OCI-LY7 (cell line): ENCODE data around the gene ZFTA. TPM values are rescaled to one million over a fixed set of nuclear protein-coding genes. Genes with fewer than 3 reads are reported as not detected.

Experiments used
- BruUV-seq: library from RNA; stranded (reverse); fragments of 400-500 nt; replicated peaks from 2 replicates; lab custom pipeline; 2021; lab: Mats Ljungman, UMichigan
- CTCF ChIA-PET: fragments of 300-600 bp; sonication (Branson Sonifier 250); formaldehyde crosslinking; loops from one replicate; lab custom pipeline; 2022; ENCODE audit warnings: antibody characterized with exemption; ENCODE audit not compliant: unreplicated experiment; lab: Charles Lee
- POLR2A ChIA-PET: fragments of 300-600 bp; sonication (Branson Sonifier 250); formaldehyde crosslinking; loops from one replicate; lab custom pipeline; 2022; ENCODE audit warnings: antibody characterized with exemption; lab: Charles Lee
- DNase-seq: peaks from one replicate; pipeline ENCODE4 v3.0.0-alpha.2; 2015; ENCODE audit warnings: low spot score
- H2AFZ ChIP-seq: fragments of 200-600 bp; sonication (generic), shearing (Covaris generic); 2 replicates; pipeline ENCODE4 v1.6.1; 2014; ENCODE audit warnings: mild to moderate bottlenecking, antibody characterized with exemption, low read length, moderate library complexity
- H3K27ac ChIP-seq: fragments of 200-600 bp; sonication (generic); 2 replicates; pipeline ENCODE4 v1.5.1; 2014; ENCODE audit warnings: mixed run types, low read depth, mild to moderate bottlenecking, moderate library complexity, low read length, inconsistent platforms; ENCODE audit not compliant: poor library complexity, severe bottlenecking
- H3K36me3 ChIP-seq: fragments of 200-600 bp; sonication (generic); 2 replicates; pipeline ENCODE4 v1.6.1; 2014; ENCODE audit warnings: mild to moderate bottlenecking, antibody characterized with exemption, low read length, moderate library complexity, mixed read lengths; ENCODE audit not compliant: insufficient read depth
- H3K4me1 ChIP-seq: fragments of 200-600 bp; sonication (generic); 2 replicates; pipeline ENCODE4 v1.5.1; 2014; ENCODE audit warnings: mild to moderate bottlenecking, low read length; ENCODE audit not compliant: insufficient read depth, poor library complexity, severe bottlenecking
- H3K4me2 ChIP-seq: fragments of 200-600 bp; sonication (generic); 2 replicates; pipeline ENCODE4 v1.6.1; 2014; ENCODE audit warnings: mild to moderate bottlenecking, low read length
- H3K4me3 ChIP-seq: fragments of 200-600 bp; sonication (generic); 2 replicates; pipeline ENCODE4 v1.5.1; 2014; ENCODE audit warnings: mild to moderate bottlenecking, low read depth, low read length; ENCODE audit not compliant: poor library complexity, severe bottlenecking
- H3K79me2 ChIP-seq: fragments of 200-600 bp; sonication (generic); 2 replicates; pipeline ENCODE4 v1.6.1; 2016; ENCODE audit warnings: low read depth, mild to moderate bottlenecking, low read length, moderate library complexity, mixed read lengths; ENCODE audit not compliant: insufficient read depth
- H3K9me2 ChIP-seq: fragments of 200-600 bp; sonication (generic); 2 replicates; pipeline ENCODE4 v1.6.1; 2016; ENCODE audit warnings: mild to moderate bottlenecking, low read length, mixed read lengths; ENCODE audit not compliant: insufficient read depth
- H3K9me3 ChIP-seq: fragments of 200-600 bp; sonication (generic); 2 replicates; pipeline ENCODE4 v1.6.1; 2014; ENCODE audit warnings: mild to moderate bottlenecking, mixed run types, low read length, mixed read lengths
- H4K20me1 ChIP-seq: fragments of 200-600 bp; sonication (generic); 2 replicates; pipeline ENCODE4 v1.6.1; 2014; ENCODE audit warnings: mild to moderate bottlenecking, antibody characterized with exemption, low read length, moderate library complexity, mixed read lengths; ENCODE audit not compliant: insufficient read depth
- EZH2phosphoT487 ChIP-seq: fragments of 200-600 bp; sonication (generic); IDR thresholded peaks from 2 replicates; pipeline ENCODE4 v1.6.1; 2018; ENCODE audit warnings: low read depth, borderline replicate concordance, mild to moderate bottlenecking, mixed run types, antibody characterized with exemption, low read length, moderate library complexity, mixed read lengths
- intact Hi-C: fragments of 100-400 bp; cut with micrococcal nuclease; formaldehyde crosslinking; loops from one replicate; pipeline ENCODE4 v1.10.0; 2022; ENCODE audit not compliant: unreplicated experiment
- total RNA-seq, 2 experiments: library from RNA; depleted of rRNA in 1 of 2; stranded (reverse); fragments of >200 nt in 1 of 2; shearing (Covaris generic) in 1 of 2; gene quantifications; 2 replicates each; pipeline ENCODE4 v1.2.3, GENCODE V29; 2014 to 2022
- TF ChIP-seq, protein P1 (sequence below): fragments of 200-600 bp; sonication (generic); conservative IDR thresholded peaks from 2 replicates; pipeline ENCODE4 v1.5.1; 2014; ENCODE audit warnings: mild to moderate bottlenecking, antibody characterized with exemption, low read length, moderate library complexity, mixed read lengths

The ZFTA gene
- total RNA-seq, 2 experiments from 2014 or later: 6.8 to 12.7 TPM

DNA sequence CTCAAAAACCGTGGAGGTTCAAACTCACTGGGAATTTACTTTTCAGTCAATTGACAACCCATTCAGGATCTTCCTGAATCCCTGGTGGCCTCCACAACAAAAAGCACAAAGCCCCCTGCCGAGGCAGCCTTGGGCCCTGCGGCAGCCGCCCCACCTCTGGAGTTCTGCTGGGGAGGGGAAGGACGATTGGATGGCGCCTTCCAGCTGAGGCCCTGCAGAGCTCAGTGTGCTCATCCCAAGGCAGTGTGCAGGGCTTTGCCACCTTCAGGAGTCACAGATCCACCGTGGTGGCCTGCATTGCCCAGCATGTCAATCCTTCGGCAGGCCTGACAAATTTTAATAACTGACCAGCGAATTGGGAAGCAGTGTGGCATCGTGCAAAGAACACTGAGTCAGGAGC, 7.4 kb downstream of the ZFTA start:
- POLR2A ChIA-PET: no interaction called here
- TF ChIP-seq, protein P1, sequence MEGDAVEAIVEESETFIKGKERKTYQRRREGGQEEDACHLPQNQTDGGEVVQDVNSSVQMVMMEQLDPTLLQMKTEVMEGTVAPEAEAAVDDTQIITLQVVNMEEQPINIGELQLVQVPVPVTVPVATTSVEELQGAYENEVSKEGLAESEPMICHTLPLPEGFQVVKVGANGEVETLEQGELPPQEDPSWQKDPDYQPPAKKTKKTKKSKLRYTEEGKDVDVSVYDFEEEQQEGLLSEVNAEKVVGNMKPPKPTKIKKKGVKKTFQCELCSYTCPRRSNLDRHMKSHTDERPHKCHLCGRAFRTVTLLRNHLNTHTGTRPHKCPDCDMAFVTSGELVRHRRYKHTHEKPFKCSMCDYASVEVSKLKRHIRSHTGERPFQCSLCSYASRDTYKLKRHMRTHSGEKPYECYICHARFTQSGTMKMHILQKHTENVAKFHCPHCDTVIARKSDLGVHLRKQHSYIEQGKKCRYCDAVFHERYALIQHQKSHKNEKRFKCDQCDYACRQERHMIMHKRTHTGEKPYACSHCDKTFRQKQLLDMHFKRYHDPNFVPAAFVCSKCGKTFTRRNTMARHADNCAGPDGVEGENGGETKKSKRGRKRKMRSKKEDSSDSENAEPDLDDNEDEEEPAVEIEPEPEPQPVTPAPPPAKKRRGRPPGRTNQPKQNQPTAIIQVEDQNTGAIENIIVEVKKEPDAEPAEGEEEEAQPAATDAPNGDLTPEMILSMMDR: no peak
- TF ChIP-seq EZH2phosphoT487: no peak
- intact Hi-C loops: no loop called here

DNA sequence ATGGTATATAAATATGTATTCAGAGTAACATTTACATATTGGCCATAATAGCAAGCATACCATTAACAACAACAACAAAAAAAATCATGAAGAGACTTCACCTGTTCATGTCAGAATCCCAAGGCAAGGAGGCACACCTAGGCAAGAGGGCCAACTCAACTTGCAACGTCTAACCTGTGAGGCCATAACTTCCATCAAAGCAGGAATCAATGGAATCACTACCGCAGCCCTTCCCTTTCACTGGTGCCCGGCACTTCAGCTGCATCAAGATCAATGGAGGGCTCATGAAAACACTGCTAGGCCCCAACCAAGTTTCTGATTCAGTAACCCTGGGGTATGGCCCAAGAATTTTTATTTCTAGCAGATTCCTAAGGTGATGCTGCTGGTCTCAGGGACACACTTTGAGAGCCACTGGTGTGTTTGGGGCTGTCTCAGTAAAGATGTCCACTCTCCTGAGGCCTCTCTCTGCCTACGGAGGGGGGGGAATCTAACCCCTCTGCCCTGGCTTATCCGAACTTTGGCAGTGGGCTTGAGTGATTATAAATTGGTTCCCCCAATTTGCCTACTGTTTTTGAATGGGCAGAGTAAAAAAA, 8.0 kb downstream of the ZFTA start:
- H3K27ac ChIP-seq: no peak overlapping the region
- no peaks in the 10 kb centered on the region for H3K4me1 ChIP-seq
- no peak overlapping the region for H3K4me3 ChIP-seq
- POLR2A ChIA-PET: no interaction called here
- no peaks in the 10 kb centered on the region for H3K9me3 ChIP-seq
- no peak overlapping the region for H2AFZ ChIP-seq
- intact Hi-C loops: no loop called here
- H4K20me1 ChIP-seq: no peaks in the 10 kb centered on the region
- H3K4me2 ChIP-seq: no peak overlapping the region
- H3K36me3 ChIP-seq: peaks cover 41% of the 10 kb centered on the region; the same call in 1 of the 2 replicates
- no peaks in the 10 kb centered on the region for H3K79me2 ChIP-seq
- no peak for DNase-seq
- CTCF ChIA-PET: no interaction called here
- BruUV-seq: no TSS peak
- TF ChIP-seq, protein P1: no peak
- no peak for TF ChIP-seq EZH2phosphoT487
- H3K9me2 ChIP-seq: no peaks in the 10 kb centered on the region

More for the DNA sequence above, 7.4 kb downstream of the ZFTA start:
- BruUV-seq: no TSS peak
- Histone ChIP-seq H3K27ac (no peak overlapping the region), H3K9me2 (no peaks in the 10 kb centered on the region), H4K20me1 (peaks cover 3% of the 10 kb centered on the region; the same call in 1 of the 2 replicates), H3K4me1 (no peaks in the 10 kb centered on the region), H3K79me2 (no peaks in the 10 kb centered on the region), H3K4me3 (no peak overlapping the region), H2AFZ (no peak overlapping the region), H3K4me2 (no peak overlapping the region), H3K36me3 (peaks cover 37% of the 10 kb centered on the region; the same call in 1 of the 2 replicates), H3K9me3 (no peaks in the 10 kb centered on the region)
- no peak for DNase-seq
- CTCF ChIA-PET: no interaction called here
